ENCODE results near the gene SMOC1. TPM values are rescaled to one million over a fixed set of nuclear protein-coding genes. Genes with fewer than 3 reads are reported as not detected.

The SMOC1 gene
- total and polyA plus RNA-seq, 12 donors, result 0.33 to 19.8 (median 4.5) TPM

GRCh38 chr14:70061108-70061507 is 181.9 kb downstream of the SMOC1 start:
- no peak overlapping the region for H3K4me3 ChIP-seq
- no peaks in the 10 kb centered on the region for H3K4me1 ChIP-seq (replicated peaks in 1 of 2)
- 62 to 72% (median 67%) methylated on average over 2 of the region's 2 CpGs for WGBS, 4 donors
- intact Hi-C loops (cut with DNase I), result no loop called here
- no peaks in the 10 kb centered on the region for H3K36me3 ChIP-seq (replicated peaks in 1 of 2)
- TF ChIP-seq, protein P1, sequence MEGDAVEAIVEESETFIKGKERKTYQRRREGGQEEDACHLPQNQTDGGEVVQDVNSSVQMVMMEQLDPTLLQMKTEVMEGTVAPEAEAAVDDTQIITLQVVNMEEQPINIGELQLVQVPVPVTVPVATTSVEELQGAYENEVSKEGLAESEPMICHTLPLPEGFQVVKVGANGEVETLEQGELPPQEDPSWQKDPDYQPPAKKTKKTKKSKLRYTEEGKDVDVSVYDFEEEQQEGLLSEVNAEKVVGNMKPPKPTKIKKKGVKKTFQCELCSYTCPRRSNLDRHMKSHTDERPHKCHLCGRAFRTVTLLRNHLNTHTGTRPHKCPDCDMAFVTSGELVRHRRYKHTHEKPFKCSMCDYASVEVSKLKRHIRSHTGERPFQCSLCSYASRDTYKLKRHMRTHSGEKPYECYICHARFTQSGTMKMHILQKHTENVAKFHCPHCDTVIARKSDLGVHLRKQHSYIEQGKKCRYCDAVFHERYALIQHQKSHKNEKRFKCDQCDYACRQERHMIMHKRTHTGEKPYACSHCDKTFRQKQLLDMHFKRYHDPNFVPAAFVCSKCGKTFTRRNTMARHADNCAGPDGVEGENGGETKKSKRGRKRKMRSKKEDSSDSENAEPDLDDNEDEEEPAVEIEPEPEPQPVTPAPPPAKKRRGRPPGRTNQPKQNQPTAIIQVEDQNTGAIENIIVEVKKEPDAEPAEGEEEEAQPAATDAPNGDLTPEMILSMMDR (IDR thresholded peaks at IDR 0.05), result no peak
- no peak for TF ChIP-seq POLR2A (IDR thresholded peaks at IDR 0.05)
- no peak overlapping the region for H3K27ac ChIP-seq
- peaks cover 4% of the 10 kb centered on the region for H3K27me3 ChIP-seq
- no peaks in the 10 kb centered on the region for H3K9me3 ChIP-seq (replicated peaks in 1 of 3)
- no peak for DNase-seq

DNA sequence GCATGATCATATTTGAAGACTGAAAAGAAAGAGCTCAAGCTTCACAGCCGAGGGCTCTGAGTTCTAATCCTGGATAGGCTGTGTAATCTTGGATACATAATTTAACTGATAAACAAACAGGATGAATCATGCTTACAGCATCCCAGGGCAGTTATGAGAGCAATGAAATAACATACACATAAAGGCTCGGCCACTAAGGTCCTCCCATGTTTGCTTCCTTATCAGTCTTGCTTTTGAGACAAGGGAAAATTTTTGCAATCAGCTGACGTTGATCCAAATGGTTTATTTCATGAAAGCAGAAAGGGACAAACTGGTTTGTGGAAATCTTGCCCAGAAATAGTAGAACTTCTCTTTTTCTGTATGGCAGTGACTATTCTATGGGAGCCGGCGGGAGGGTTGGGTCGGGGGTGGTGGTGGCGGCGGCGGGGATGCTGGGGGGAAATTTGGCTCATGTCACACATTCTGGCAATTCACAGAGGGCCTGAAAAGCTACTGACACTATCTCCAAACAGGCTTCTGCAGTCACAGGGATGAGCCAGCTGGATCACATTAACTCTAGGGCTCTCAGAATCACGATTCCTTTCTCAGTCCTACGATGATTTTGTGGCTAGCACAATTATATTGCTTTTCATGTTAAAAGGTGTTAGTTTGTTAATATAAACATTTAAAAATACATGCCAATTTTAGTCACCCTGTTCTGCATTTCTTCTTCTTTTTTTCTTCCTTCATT is 185.1 kb downstream of the SMOC1 start:
- H3K9me3 ChIP-seq (replicated peaks in 1 of 3), result no peaks in the 10 kb centered on the region
- no peak overlapping the region for H3K4me3 ChIP-seq
- no peaks in the 10 kb centered on the region for H3K36me3 ChIP-seq (replicated peaks in 1 of 2)
- no peak for TF ChIP-seq POLR2A (IDR thresholded peaks at IDR 0.05)
- TF ChIP-seq, protein P1 (IDR thresholded peaks at IDR 0.05), result no peak
- DNase-seq, result no peak
- no peaks in the 10 kb centered on the region for H3K4me1 ChIP-seq (replicated peaks in 1 of 2)
- H3K27ac ChIP-seq, result no peak overlapping the region
- no peaks in the 10 kb centered on the region for H3K27me3 ChIP-seq
- WGBS, 4 donors, result 67 to 77% (median 71%) methylated on average over 11 of the region's 11 CpGs
- intact Hi-C loops (cut with DNase I), result no loop called here

GRCh38 chr14:70067810-70068209 is 188.6 kb downstream of the SMOC1 start:
- no peaks in the 10 kb centered on the region for H3K27me3 ChIP-seq
- intact Hi-C loops (cut with DNase I), result no loop called here
- H3K4me3 ChIP-seq, result no peak overlapping the region
- TF ChIP-seq, protein P1 (IDR thresholded peaks at IDR 0.05), result no peak
- TF ChIP-seq POLR2A (IDR thresholded peaks at IDR 0.05), result no peak
- no peak for DNase-seq
- H3K4me1 ChIP-seq (replicated peaks in 1 of 2), result no peaks in the 10 kb centered on the region
- no peaks in the 10 kb centered on the region for H3K36me3 ChIP-seq (replicated peaks in 1 of 2)
- no peaks in the 10 kb centered on the region for H3K9me3 ChIP-seq (replicated peaks in 1 of 3)
- H3K27ac ChIP-seq, result no peak overlapping the region
- 86 to 91% (median 89%) methylated on average over 4 to 5 of the region's 5 CpGs for WGBS, 4 donors

GRCh38 chr14:70069186-70069585 is 190.0 kb downstream of the SMOC1 start:
- Histone ChIP-seq H3K36me3 (replicated peaks in 1 of 2) (no peaks in the 10 kb centered on the region), H3K9me3 (replicated peaks in 1 of 3) (no peaks in the 10 kb centered on the region), H3K27ac (no peak overlapping the region), H3K4me3 (no peak overlapping the region), H3K4me1 (replicated peaks in 1 of 2) (no peaks in the 10 kb centered on the region), H3K27me3 (no peaks in the 10 kb centered on the region)
- intact Hi-C loops (cut with DNase I), result no loop called here
- 59 to 65% (median 61%) methylated on average over 5 of the region's 5 CpGs for WGBS, 4 donors
- no peak for DNase-seq
- TF ChIP-seq, protein P1 (IDR thresholded peaks at IDR 0.05), result no peak
- TF ChIP-seq POLR2A (IDR thresholded peaks at IDR 0.05), result no peak
